ENCODE data around the gene BABAM2. TPM values are rescaled to one million over a fixed set of nuclear protein-coding genes. Genes with fewer than 3 reads are reported as not detected.

The BABAM2 gene
- total and polyA plus RNA-seq, 4 donors = 9.9 to 17.0 (median 13.9) TPM

- no peak for DNase-seq (ENCODE audit: low spot score)
- TF ChIP-seq GABPA (IDR thresholded peaks at IDR 0.05 in 1 of 2, conservative IDR thresholded peaks at IDR 0.05 in 1 of 2) (no peak), HNF4G (IDR thresholded peaks at IDR 0.05) (no peak), HNF4A (conservative IDR thresholded peaks at IDR 0.05) (no peak), RAD21 (IDR thresholded peaks at IDR 0.05) (no peak), EGR1 (IDR thresholded peaks at IDR 0.05; ENCODE audit: low read depth in 2 of 2) (no peak), CTCF (IDR thresholded peaks at IDR 0.05; ENCODE audit: low read depth, low read length, missing input control) (no peak), ATF3 (IDR thresholded peaks at IDR 0.05) (no peak), REST (IDR thresholded peaks at IDR 0.05) (no peak)
- peaks cover 1 to 20% (median 8%) of the 10 kb centered on the region in 4 donors for H3K4me1 ChIP-seq (ENCODE audit: control insufficient read depth in 4 of 4, insufficient read depth in 4 of 4, low read length in 3 of 4)
- no peak overlapping the region for H3K27ac ChIP-seq (ENCODE audit: low read depth in 1 of 2, low read length in 2 of 2)
- H3K4me3 ChIP-seq (ENCODE audit: low read depth in 1 of 3, low read length in 3 of 3) = no peak overlapping the region
- no peaks in the 10 kb centered on the region for H3K9me3 ChIP-seq (ENCODE audit: control insufficient read depth in 4 of 4, low read length in 3 of 4)
- no peaks in the 10 kb centered on the region for H3K36me3 ChIP-seq (ENCODE audit: control insufficient read depth in 4 of 4, insufficient read depth in 3 of 4, low read depth in 1 of 4, low read length in 3 of 4)
- WGBS = 79% methylated on average over 1 of the region's 1 CpG
- H3K27me3 ChIP-seq (ENCODE audit: control insufficient read depth in 4 of 4, insufficient read depth in 4 of 4, low read length in 3 of 4) = no peaks in the 10 kb centered on the region
- H3K9ac ChIP-seq (ENCODE audit: low read depth in 1 of 2, low read length in 2 of 2) = no peak overlapping the region
Measured at GRCh38 chr2:27885661-27886060, 4.9 kb upstream of the BABAM2 start.

GRCh38 chr2:27886322-27886721 is 4.2 kb upstream of the BABAM2 start:
- Histone ChIP-seq H3K4me1 (ENCODE audit: control insufficient read depth in 4 of 4, insufficient read depth in 4 of 4, low read length in 3 of 4) (peaks cover 1 to 23% (median 10%) of the 10 kb centered on the region in 4 donors), H3K9ac (ENCODE audit: low read depth in 1 of 2, low read length in 2 of 2) (no peak overlapping the region), H3K27me3 (ENCODE audit: control insufficient read depth in 4 of 4, insufficient read depth in 4 of 4, low read length in 3 of 4) (no peaks in the 10 kb centered on the region), H3K36me3 (ENCODE audit: control insufficient read depth in 4 of 4, insufficient read depth in 3 of 4, low read depth in 1 of 4, low read length in 3 of 4) (no peaks in the 10 kb centered on the region), H3K27ac (ENCODE audit: low read depth in 1 of 2, low read length in 2 of 2) (no peak overlapping the region), H3K4me3 (ENCODE audit: low read depth in 1 of 3, low read length in 3 of 3) (no peak overlapping the region), H3K9me3 (ENCODE audit: control insufficient read depth in 4 of 4, low read length in 3 of 4) (no peaks in the 10 kb centered on the region)
- TF ChIP-seq TAF1 (conservative IDR thresholded peaks at IDR 0.05) = no peak
- TF ChIP-seq FOXA2 (IDR thresholded peaks at IDR 0.05) = no peak
- no peak for TF ChIP-seq REST (IDR thresholded peaks at IDR 0.05)
- TF ChIP-seq HNF4A (conservative IDR thresholded peaks at IDR 0.05) = no peak
- no peak for TF ChIP-seq JUND (IDR thresholded peaks at IDR 0.05)
- TF ChIP-seq ZBTB33 (IDR thresholded peaks at IDR 0.05) = no peak
- no peak for TF ChIP-seq RXRA (IDR thresholded peaks at IDR 0.05)
- no peak for TF ChIP-seq YY1 (IDR thresholded peaks at IDR 0.05)
- TF ChIP-seq EGR1 (IDR thresholded peaks at IDR 0.05; ENCODE audit: low read depth in 2 of 2) = no peak
- no peak for TF ChIP-seq RAD21 (IDR thresholded peaks at IDR 0.05)
- TF ChIP-seq CTCF (IDR thresholded peaks at IDR 0.05; ENCODE audit: low read depth, low read length, missing input control) = no peak
- TF ChIP-seq GABPA (IDR thresholded peaks at IDR 0.05 in 1 of 2, conservative IDR thresholded peaks at IDR 0.05 in 1 of 2) = no peak
- no peak for TF ChIP-seq SP1 (IDR thresholded peaks at IDR 0.05)
- WGBS = 91% methylated on average over 6 of the region's 6 CpGs
- DNase-seq (ENCODE audit: low spot score) = no peak

All from liver (tissue), 9 donors.